Common myeloid progenitor, CD34-positive (primary cell): ENCODE results near the gene UTP4.

Experiments
- CTCF ChIA-PET: fragments of 350-600 bp; sonication (Branson Sonifier 250); formaldehyde crosslinking; loops from one replicate; lab custom pipeline; 2021; ENCODE audit warnings: antibody characterized with exemption; lab: Charles Lee
- POLR2A ChIA-PET: fragments of 350-600 bp; sonication (Branson Sonifier 250); formaldehyde crosslinking; loops from one replicate; lab custom pipeline; 2021; ENCODE audit warnings: antibody characterized with exemption; lab: Charles Lee
- DNase-seq, 3 donors: peaks; one replicate each; pipeline versions ENCODE4 v3.0.0 to v3.0.0-alpha.2; 2013
- H3K27ac ChIP-seq, 2 experiments: 1 replicate in 1 of 2; 2 replicates in 1 of 2; pipeline ENCODE4 v1.7.0; 2013; ENCODE audit warnings: inconsistent platforms in 2 of 2, low read length in 2 of 2, mild to moderate bottlenecking in 2 of 2, low read depth in 1 of 2, moderate library complexity in 1 of 2; ENCODE audit not compliant: severe bottlenecking in 2 of 2, insufficient read depth in 1 of 2, poor library complexity in 1 of 2
- H3K27me3 ChIP-seq, 5 experiments: replicated peaks in 2 of 5; 1 replicate in 3 of 5; 2 replicates in 2 of 5; pipeline versions ENCODE4 v1.6.1 to v1.7.0; 2013; ENCODE audit warnings: low read length in 4 of 5, mild to moderate bottlenecking in 2 of 5, moderate library complexity in 2 of 5, inconsistent platforms in 1 of 5; ENCODE audit not compliant: insufficient read depth in 5 of 5, control insufficient read depth in 4 of 5
- H3K36me3 ChIP-seq, 4 experiments: 1 replicate in 2 of 4; 2 replicates in 2 of 4; pipeline versions ENCODE4 v1.6.1 to v1.7.0; 2013; ENCODE audit warnings: low read length in 3 of 4, control low read depth in 1 of 4, mild to moderate bottlenecking in 1 of 4; ENCODE audit not compliant: control insufficient read depth in 4 of 4, insufficient read depth in 4 of 4
- H3K4me1 ChIP-seq, 4 experiments: 1 replicate in 3 of 4; 2 replicates in 1 of 4; pipeline versions ENCODE4 v1.6.1 to v1.7.1; 2013; ENCODE audit warnings: low read length in 3 of 4, mild to moderate bottlenecking in 3 of 4, control low read depth in 1 of 4, inconsistent platforms in 1 of 4, moderate library complexity in 1 of 4; ENCODE audit not compliant: control insufficient read depth in 4 of 4, insufficient read depth in 4 of 4; ENCODE audit errors: control extremely low read depth in 1 of 4
- H3K4me3 ChIP-seq, 7 experiments: 1 replicate in 4 of 7; 2 replicates in 3 of 7; pipeline versions ENCODE4 v1.5.1 to v1.7.0; 2013; ENCODE audit warnings: mild to moderate bottlenecking in 7 of 7, low read length in 6 of 7, moderate library complexity in 6 of 7, inconsistent platforms in 2 of 7, low read depth in 2 of 7, control low read depth in 1 of 7; ENCODE audit not compliant: insufficient read depth in 4 of 7, control insufficient read depth in 1 of 7; ENCODE audit errors: extremely low read depth in 1 of 7
- H3K9me3 ChIP-seq, 5 experiments: 1 replicate in 4 of 5; 2 replicates in 1 of 5; pipeline versions ENCODE4 v1.6.1 to v1.7.1; 2013; ENCODE audit warnings: low read length in 4 of 5, mild to moderate bottlenecking in 2 of 5, inconsistent platforms in 1 of 5, low read depth in 1 of 5, moderate library complexity in 1 of 5; ENCODE audit not compliant: control insufficient read depth in 4 of 5, insufficient read depth in 2 of 5; ENCODE audit errors: control extremely low read depth in 1 of 5
- WGBS: methylation state at CpG from one replicate; pipeline ENCODE4 v1.1.5; 2013; ENCODE audit not compliant: insufficient coverage; 5-methylcytosine and 5-hydroxymethylcytosine counted together

The UTP4 gene

GRCh38 chr16:69160192-69160591 is 27.7 kb downstream of the UTP4 start:
- Histone ChIP-seq H3K36me3 (peaks cover 30 to 66% (median 49%) of the 10 kb centered on the region in 4 experiments), H3K9me3 (no peaks in the 10 kb centered on the region), H3K27me3 (peaks cover 0 to under 1% (median 0%) of the 10 kb centered on the region in 5 experiments), H3K4me3 (no peak overlapping the region), H3K27ac (no peak overlapping the region), H3K4me1 (no peaks in the 10 kb centered on the region)
- POLR2A ChIA-PET, result no interaction called here
- 100% methylated on average over 1 of the region's 1 CpG for WGBS
- CTCF ChIA-PET, result interaction anchor here (2.0 kb wide), 1 partner anchor 10 kb away, joined by 11 read pairs; no protein-coding TSS in a partner anchor
- no peak for DNase-seq

- H3K4me3 ChIP-seq, result no peak overlapping the region
- peaks cover 0 to 4% (median 0%) of the 10 kb centered on the region in 4 experiments for H3K4me1 ChIP-seq
- H3K27me3 ChIP-seq, result peaks cover 0 to 10% (median 0%) of the 10 kb centered on the region in 5 experiments
- DNase-seq, result no peak
- no peak overlapping the region for H3K27ac ChIP-seq
- ChIA-PET POLR2A (interaction anchor here (0.6 kb wide), 1 partner anchor 1530 kb away, joined by 12 read pairs; no protein-coding TSS in a partner anchor), CTCF (interaction anchor here (0.8 to 1.0 kb wide), 4 partner anchors 21 to 279 kb away, joined by 3 read pairs; no protein-coding TSS in a partner anchor)
- 98% methylated on average over 4 of the region's 6 CpGs for WGBS
- no peaks in the 10 kb centered on the region for H3K9me3 ChIP-seq
- peaks cover 26 to 73% (median 53%) of the 10 kb centered on the region in 4 experiments for H3K36me3 ChIP-seq
These were observed 33.1 kb downstream of the UTP4 start for GRCh38 chr16:69165584-69165983.

DNA sequence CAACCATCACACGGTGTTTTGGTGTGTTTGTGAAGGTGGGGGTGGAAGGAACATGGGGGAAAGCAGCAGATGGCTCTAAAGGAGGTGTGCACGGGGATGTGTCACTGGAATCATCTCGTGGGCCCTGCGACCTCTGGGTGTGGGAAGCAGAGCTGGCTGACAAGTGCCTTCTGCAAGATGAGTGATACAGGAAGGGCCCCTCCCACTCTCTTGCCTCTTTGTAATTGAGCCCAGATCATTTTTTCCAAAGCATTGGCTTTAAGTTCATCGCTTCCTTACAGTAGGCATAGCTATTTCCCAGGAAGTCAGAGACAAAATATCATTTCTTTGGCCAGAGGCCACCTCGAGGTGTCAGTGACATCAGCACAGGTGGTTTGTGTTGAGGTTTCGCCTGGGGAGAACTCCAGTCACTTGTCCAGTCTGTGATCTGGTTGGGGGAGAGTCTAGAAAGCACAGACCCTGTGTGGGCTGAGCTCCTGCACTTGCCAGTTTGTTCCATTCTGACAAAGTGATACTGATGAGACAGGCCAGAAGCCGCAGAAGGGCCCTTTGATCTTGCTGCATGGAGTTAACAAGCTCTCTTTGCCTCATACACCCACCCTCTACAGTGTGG is 33.9 kb downstream of the UTP4 start:
- no peak for DNase-seq
- POLR2A ChIA-PET, result no interaction called here
- H3K4me3 ChIP-seq, result no peak overlapping the region

DNA sequence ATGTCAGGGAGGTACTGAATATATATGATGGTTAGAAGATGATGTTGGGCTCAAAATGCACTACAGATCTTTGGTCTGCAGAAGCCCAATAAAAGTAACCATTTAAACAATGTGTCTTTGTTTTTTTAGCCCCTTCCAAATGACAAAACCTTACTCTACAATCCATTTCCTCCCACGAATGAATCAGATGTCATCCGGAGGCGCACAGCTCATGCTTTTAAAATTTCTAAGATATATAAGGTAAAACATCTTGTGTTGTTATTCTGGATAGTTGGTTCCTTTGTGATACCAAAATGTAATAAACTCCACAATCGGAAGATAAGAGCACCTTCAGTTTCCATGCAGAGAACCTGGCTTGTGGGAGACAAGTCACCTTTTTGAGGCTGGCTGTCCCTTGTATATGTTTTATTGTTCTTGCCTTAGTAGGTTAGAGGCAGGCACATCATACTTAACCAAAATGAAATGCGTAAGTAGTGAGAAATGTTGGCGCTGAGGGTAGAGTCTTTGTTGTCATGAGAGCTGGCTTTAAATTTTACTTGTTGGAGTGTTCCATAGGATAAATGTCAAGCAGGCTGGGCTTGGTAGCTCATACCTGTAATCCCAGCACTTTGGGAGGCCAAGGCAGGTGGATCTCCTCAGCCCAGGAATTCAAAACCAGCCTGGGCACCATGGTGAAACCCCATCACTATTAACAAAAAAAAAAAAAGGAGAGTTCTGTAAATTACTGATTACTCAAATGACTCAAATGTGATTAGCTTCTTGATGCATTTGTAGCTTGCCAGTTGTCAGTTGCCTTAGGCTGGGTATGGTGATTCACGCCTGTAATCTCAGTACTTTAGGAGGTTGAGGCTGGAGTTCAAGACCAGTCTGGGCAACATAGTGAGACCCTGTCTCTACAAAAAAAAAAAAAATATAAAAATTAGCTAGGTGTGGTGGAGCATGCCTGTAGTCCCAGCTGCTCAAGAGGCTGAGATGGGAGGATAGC is 34.8 kb downstream of the UTP4 start:
- WGBS, result 100% methylated on average over 4 of the region's 7 CpGs
- Histone ChIP-seq H3K9me3 (no peaks in the 10 kb centered on the region), H3K27ac (no peak overlapping the region), H3K4me3 (no peak overlapping the region), H3K36me3 (peaks cover 24 to 65% (median 46%) of the 10 kb centered on the region in 4 experiments), H3K27me3 (peaks cover 0 to 10% (median 0%) of the 10 kb centered on the region in 5 experiments), H3K4me1 (peaks cover 0 to 14% (median under 1%) of the 10 kb centered on the region in 4 experiments)
- ChIA-PET POLR2A (no interaction called here), CTCF (interaction anchor here (0.7 to 1.4 kb wide), 4 partner anchors 14 to 118 kb away, joined by 3 to 4 read pairs (median 4); no protein-coding TSS in a partner anchor)
- no peak for DNase-seq

More for the DNA sequence above, 33.9 kb downstream of the UTP4 start:
- 100% methylated on average over 5 of the region's 8 CpGs for WGBS
- peaks cover 26 to 68% (median 49%) of the 10 kb centered on the region in 4 experiments for H3K36me3 ChIP-seq
- CTCF ChIA-PET, result interaction anchor here (0.7 to 1.1 kb wide), 4 partner anchors 15 to 278 kb away, joined by 3 to 4 read pairs (median 3); no protein-coding TSS in a partner anchor
- H3K4me1 ChIP-seq, result peaks cover 0 to 10% (median under 1%) of the 10 kb centered on the region in 4 experiments
- peaks cover 0 to 10% (median 0%) of the 10 kb centered on the region in 5 experiments for H3K27me3 ChIP-seq
- no peak overlapping the region for H3K27ac ChIP-seq
- no peaks in the 10 kb centered on the region for H3K9me3 ChIP-seq

GRCh38 chr16:69169051-69169450 is 36.6 kb downstream of the UTP4 start:
- peaks cover 17 to 55% (median 39%) of the 10 kb centered on the region in 4 experiments for H3K36me3 ChIP-seq
- H3K27ac ChIP-seq, result no peak overlapping the region
- DNase-seq, result no peak
- ChIA-PET POLR2A (no interaction called here), CTCF (interaction anchor here (1.5 kb wide), 1 partner anchor 19 kb away, joined by 6 read pairs; no protein-coding TSS in a partner anchor)
- H3K4me3 ChIP-seq, result no peak overlapping the region
- WGBS, result 97% methylated on average over 4 of the region's 4 CpGs
- H3K9me3 ChIP-seq, result no peaks in the 10 kb centered on the region
- peaks cover 0 to 14% (median under 1%) of the 10 kb centered on the region in 4 experiments for H3K4me1 ChIP-seq
- peaks cover 0 to 12% (median 0%) of the 10 kb centered on the region in 5 experiments for H3K27me3 ChIP-seq

DNA sequence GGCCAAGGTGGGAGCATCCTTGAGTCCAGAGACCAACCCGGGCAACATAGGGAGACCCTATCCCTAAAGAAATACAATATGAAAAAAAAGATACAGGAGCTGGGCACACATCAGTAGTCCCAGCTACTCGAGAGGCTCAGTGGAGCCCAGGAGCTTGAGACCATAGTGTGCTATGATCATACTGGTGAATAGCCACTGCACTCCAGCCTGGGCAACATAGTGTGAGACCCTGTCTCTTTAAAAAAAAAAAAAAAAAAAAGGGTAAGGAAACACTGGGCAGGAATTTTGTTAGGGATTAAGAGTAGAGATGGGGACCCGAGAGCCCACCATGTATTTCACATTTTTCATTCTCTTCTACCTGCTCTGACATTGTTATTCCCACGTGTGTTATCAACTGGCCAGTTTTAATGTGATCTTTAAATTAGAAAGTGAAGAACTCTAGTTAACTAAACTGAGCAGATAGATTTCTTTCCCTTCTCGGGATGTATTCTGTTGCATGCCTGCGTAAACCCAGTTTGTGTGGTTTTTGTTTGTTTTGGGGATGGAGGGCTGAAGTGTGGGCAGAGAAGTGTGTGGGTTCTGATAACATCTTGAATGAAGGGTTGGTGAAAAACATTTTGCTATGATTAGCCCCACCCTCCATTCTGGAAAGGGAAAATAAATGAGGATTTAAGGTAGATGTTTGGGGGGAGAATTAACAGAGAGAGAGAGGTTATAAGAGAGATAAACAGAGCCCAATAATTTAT is 37.3 kb downstream of the UTP4 start:
- POLR2A ChIA-PET, result interaction anchor here (0.6 kb wide), 1 partner anchor 656 kb away, joined by 11 read pairs; no protein-coding TSS in a partner anchor
- no peaks in the 10 kb centered on the region for H3K9me3 ChIP-seq
- H3K4me3 ChIP-seq, result no peak overlapping the region
- peaks cover 11 to 52% (median 37%) of the 10 kb centered on the region in 4 experiments for H3K36me3 ChIP-seq
- CTCF ChIA-PET, result interaction anchor here (1.5 to 2.3 kb wide), 2 partner anchors 20 to 115 kb away, joined by 6 to 7 read pairs; no protein-coding TSS in a partner anchor
- no peak overlapping the region for H3K27ac ChIP-seq
- DNase-seq, result no peak
- H3K27me3 ChIP-seq, result peaks cover 0 to 12% (median 0%) of the 10 kb centered on the region in 5 experiments
- H3K4me1 ChIP-seq, result peaks cover 0 to 14% (median under 1%) of the 10 kb centered on the region in 4 experiments
- WGBS, result no CpG with 5 or more reads among the region's 6 CpGs
